ENCODE measurements around the gene TUBGCP3.
"Not testable (repeated sequence)": the region's sequence is repeated elsewhere in the genome, so short reads cannot be mapped to it uniquely, and the experiment has no call there.

Gene TUBGCP3

GRCh38 chr13:112525356-112525945 is 62.5 kb downstream of the TUBGCP3 start:
- no peak for DNase-seq

- no peak for DNase-seq
Observed at GRCh38 chr13:112522578-112522977, 65.4 kb downstream of the TUBGCP3 start.

GRCh38 chr13:112521073-112521685 is 66.8 kb downstream of the TUBGCP3 start:
- DNase-seq = no peak

- DNase-seq = no peak
Observed at GRCh38 chr13:112519517-112520060, 68.4 kb downstream of the TUBGCP3 start.

GRCh38 chr13:112516218-112516617 is 71.7 kb downstream of the TUBGCP3 start:
- DNase-seq = no peak

GRCh38 chr13:112513761-112514160 is 74.2 kb downstream of the TUBGCP3 start:
- DNase-seq = no peak

GRCh38 chr13:112510987-112511685 is 76.8 kb downstream of the TUBGCP3 start:
- DNase-seq = no peak

GRCh38 chr13:112510002-112510780 is 77.8 kb downstream of the TUBGCP3 start:
- no peak for DNase-seq

- no peak for DNase-seq
Observed at GRCh38 chr13:112509190-112509589, 78.8 kb downstream of the TUBGCP3 start.

GRCh38 chr13:112506046-112506445 is 81.9 kb downstream of the TUBGCP3 start:
- DNase-seq = no peak

GRCh38 chr13:112496166-112496565 is 91.8 kb downstream of the TUBGCP3 start:
- DNase-seq = no peak

- DNase-seq = no peak
Observed at GRCh38 chr13:112495465-112495864, 92.5 kb downstream of the TUBGCP3 start.

- no peak for DNase-seq
Observed at GRCh38 chr13:112489199-112489598, 98.8 kb downstream of the TUBGCP3 start.

GRCh38 chr13:112488343-112489050 is 99.5 kb downstream of the TUBGCP3 start:
- DNase-seq = not testable (repeated sequence)

- no peak for DNase-seq
Observed at GRCh38 chr13:112487127-112487517, 100.8 kb downstream of the TUBGCP3 start.

- no peak for DNase-seq
Observed at GRCh38 chr13:112486386-112487126, 101.4 kb downstream of the TUBGCP3 start.

GRCh38 chr13:112485814-112486213 is 102.1 kb downstream of the TUBGCP3 start:
- DNase-seq = not testable (repeated sequence)

GRCh38 chr13:112483299-112483698 is 104.7 kb downstream of the TUBGCP3 start:
- no peak for DNase-seq

- no peak for DNase-seq
Observed at GRCh38 chr13:112481458-112481857, 106.5 kb downstream of the TUBGCP3 start.

GRCh38 chr13:112479389-112479788 is 108.6 kb downstream of the TUBGCP3 start:
- no peak for DNase-seq

- no peak for DNase-seq
Observed at GRCh38 chr13:112477070-112477619, 110.8 kb downstream of the TUBGCP3 start.
